Stimulated activated CD4-positive, alpha-beta T cell treated with anti-CD3 and anti-CD28 coated beads, Interleukin-1b, Interleukin-23, amount 100 ng/mL, for 4 hours (primary cell): ENCODE results near the gene ZNF470.

ENCODE experiments used
- DNase-seq, 2 donors: peaks; one replicate each; pipeline ENCODE4 v3.0.0-alpha.2; 2020; ENCODE audit warnings: low read depth in 2 of 2

The ZNF470 gene

DNA sequence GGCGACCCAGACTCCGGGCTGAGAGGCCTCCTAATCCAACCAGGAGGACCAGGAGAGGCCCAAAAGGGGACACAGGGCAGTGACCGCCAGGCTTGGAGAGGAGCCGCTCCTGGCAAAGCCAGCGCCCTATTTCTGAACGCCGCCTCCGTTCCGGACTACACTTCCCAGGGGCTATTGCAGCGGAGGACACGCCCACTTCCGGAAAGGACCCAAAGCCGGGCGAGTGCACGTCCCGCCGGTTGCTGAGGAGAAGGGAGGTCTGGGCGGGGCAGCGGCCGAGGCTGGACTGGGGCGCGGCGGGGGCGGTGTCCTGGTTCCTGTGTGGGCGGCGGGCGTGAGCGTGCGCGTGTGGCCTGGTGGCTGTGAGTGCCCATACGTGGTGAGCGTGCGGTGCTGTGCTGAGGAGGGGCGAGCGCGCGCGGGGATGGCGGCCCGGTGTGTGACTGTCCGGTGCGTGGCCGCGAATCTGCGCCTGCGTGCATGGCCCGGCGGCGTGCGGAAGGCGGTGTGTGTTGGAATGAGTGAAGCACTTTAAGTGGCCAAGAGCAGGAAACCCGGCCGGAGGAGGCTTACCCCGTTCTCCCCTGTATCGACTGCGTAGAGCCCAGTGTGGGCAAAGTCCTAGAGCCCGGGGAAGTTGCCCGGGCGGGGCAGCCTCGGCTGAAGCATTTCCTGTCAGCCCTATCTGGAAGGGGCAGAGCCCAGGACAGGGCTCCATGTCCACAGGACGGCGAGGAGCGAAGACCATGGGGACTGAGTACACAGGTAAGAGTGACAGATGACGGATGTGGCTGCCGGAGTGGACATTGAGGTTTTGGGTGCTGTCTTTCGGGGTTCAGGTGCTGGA is at the start of gene ZNF470:
ZNF470 (plus strand) TSS at position 195 of the 847 bp plus-strand sequence. CDS start 2,844 bp downstream, outside the sequence.
- peak; percentile 69 to 81 for DNase-seq

DNA sequence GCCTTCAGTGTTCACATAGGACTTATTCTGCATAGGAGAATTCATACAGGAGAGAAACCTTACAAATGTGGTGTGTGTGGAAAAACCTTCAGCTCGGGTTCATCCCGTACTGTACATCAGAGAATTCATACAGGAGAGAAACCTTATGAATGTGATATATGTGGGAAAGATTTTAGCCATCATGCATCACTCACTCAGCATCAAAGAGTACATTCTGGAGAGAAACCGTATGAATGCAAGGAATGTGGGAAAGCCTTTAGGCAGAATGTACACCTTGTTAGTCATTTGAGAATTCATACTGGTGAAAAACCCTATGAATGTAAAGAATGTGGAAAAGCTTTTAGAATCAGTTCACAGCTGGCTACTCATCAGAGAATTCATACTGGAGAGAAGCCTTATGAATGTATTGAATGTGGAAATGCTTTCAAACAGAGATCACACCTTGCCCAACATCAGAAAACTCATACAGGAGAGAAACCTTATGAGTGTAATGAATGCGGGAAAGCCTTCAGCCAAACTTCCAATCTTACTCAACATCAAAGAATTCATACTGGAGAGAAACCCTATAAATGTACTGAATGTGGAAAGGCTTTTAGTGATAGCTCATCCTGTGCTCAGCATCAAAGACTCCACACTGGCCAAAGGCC is 41.9 kb upstream of the ZNF470 start:
- no peak for DNase-seq

DNA sequence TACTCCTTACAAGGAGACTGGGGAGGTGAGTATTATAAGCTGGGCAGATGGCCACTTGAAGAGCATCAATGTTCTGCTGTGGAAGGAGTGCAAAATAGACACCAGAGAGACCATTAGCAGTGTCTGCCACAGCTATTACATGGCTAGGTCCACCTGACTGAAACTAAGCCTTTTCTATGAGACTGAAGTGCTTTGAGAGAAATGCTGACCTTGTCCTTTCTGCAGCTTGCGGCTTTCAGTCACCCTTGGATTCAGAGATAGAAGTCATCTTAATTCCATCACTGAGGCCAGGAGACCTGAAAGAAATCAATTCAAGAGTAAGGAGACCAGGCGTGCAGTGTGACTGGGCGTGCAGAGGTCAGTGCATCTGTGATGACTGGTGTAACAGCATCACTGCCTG is 29.8 kb upstream of the ZNF470 start:
- no peak for DNase-seq

DNA sequence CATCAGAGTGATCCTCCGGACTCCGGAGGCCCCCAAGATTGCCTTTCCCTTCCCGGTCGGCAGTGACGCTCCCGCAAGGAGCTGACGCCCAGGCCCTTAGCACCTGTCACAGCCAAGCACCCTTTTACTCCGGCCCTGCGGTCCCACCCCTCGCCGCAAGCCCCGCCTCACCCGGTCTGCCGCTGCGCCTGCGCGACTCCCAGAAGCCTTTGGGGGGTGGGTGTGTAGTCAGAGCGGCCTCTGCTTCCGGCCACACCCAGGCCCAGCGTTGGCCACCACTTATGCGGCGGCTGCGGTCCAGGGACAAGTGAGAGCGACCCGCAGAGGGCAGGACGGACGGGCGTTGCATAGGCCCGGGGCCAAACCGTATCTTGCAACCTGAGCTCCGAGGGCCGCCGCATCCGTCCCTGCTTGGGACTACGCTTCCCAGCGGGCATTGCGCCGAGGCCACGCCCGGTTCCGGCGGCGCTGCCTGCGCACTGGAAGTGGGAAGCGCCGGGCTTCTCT is 29.0 kb upstream of the ZNF470 start:
- DNase-seq: peak; percentile 83 to 84

DNA sequence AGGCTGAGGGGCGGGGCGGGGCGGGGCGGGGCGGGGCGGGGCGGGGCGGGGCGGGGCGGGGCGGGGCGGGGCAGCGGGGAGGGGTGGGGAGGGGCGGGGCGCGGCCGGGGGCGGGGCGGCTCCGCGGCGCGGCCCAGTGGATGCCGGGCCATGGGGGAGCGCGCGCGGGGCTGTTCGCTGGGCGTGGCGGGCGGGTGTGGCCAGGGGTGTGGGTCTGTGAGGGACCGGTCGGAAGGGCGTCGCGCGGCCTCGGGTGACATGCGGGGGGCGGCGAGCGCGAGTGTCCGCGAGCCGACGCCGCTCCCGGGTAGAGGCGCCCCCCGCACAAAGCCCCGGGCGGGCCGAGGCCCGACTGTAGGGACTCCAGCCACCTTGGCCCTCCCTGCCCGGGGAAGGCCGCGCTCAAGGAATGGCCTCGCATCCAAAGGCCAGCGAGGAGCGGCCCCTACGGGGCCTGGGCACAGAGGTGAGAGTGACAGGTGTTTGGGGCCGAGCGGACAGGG is 28.5 kb upstream of the ZNF470 start, which contains the start of gene ZFP28:
ZFP28 (plus strand) TSS at position 188 of the 503 bp plus-strand sequence; CDS start at position 259, 71 bp downstream.
- peak; percentile 56 to 74 for DNase-seq

DNA sequence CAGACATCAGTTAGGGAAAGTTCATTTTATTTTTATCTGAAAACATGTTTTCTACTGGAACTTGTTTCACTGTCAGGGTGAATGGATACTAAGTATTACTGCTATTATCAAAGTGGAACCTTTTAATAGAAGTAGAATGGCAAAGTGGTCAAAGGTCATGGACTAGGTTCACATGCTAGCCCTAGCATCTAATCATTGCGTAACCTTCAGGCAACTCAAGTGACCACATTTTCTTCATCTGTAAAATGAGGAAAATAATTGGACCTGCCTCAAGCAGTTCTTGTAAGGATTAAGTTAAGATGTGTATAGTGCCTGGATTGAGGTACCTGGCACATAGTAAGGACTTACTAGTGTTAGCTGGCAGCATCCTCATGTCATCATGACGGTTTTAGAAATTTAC is 23.5 kb upstream of the ZNF470 start:
- no peak for DNase-seq

DNA sequence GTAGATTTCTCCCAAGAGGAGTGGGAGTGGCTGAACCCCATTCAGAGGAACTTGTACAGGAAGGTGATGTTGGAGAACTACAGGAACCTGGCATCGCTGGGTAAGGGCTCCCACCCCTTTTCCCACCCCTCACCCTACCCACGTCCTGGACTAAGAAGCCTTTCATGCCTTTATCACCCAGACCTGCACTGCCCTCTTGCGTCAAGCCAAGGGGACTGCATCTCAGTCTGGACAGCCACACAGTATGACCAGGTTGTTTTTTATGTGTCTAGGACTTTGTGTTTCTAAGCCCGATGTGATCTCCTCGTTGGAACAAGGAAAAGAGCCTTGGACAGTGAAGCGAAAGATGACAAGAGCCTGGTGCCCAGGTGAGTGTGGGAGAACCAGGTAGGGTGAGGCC is 19.7 kb upstream of the ZNF470 start:
- DNase-seq: no peak

DNA sequence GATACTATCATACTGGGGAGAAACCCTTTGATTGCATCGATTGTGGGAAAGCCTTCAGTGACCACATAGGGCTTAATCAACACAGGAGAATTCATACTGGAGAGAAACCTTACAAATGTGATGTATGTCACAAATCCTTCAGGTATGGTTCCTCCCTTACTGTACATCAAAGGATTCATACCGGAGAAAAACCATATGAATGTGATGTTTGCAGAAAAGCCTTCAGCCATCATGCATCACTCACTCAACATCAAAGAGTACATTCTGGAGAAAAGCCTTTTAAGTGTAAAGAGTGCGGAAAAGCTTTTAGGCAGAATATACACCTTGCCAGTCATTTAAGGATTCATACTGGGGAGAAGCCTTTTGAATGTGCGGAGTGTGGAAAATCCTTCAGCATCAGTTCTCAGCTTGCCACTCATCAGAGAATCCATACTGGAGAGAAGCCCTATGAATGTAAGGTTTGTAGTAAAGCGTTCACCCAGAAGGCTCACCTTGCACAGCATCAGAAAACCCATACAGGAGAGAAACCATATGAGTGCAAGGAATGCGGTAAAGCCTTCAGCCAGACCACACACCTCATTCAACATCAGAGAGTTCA is 12.9 kb upstream of the ZNF470 start:
- no peak for DNase-seq

DNA sequence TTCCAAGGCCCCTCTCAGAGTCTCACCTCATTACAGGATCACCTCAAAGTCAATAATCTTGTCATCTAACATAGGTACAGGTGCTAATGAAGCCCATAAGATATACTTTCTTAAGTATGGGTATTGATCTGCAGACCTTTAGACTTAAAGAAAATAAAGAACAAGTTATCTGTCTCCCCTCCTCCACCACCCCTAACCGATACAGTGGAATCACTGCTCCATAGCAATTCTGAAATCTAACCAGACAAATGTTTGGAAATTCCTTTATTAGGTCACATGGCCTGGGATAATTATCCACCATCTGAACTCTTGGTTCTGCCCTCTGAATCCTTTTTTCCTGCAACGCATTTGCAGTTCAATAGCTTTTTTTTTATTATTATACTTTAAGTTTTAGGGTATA is 4.5 kb upstream of the ZNF470 start:
- DNase-seq: no peak

DNA sequence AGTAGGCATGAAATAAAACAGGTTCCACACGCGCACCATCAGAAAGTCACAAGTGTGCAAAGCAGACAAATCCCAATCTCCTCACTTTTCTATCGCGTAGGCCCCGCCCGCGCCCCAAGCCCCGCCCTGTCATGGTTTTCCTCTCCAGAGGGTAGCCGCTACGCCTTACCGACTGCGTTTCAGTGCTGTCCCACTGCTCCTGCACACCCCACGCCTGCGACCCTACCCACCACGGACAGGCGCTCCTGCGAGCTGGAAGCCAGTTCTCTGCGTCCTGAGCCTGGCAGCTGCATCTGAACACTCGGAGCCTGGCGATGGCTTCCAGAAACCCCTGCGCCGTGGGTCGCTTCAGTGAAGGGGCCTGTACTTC is 379 bp upstream of the ZNF470 start:
- DNase-seq: peak; percentile 13 to 29

DNA sequence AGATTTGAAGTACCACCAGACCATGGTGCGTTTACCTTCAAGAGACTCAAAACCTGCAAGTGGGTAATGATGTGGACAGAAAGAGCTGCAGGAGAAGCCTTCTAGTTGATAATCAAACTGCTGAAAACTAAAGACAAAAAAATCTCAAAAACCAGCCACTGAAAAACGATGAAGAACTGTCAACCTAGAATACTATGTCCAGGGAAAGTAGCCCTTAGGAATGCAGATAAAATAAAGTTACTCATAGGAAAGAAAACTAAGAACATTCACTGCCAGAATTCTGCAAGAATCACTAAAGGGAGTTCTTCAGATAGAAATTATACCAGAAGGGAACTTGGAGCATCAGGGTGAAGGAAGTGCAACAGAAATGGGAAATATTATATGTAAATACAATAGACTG is 5.3 kb downstream of the ZNF470 start:
- no peak for DNase-seq

DNA sequence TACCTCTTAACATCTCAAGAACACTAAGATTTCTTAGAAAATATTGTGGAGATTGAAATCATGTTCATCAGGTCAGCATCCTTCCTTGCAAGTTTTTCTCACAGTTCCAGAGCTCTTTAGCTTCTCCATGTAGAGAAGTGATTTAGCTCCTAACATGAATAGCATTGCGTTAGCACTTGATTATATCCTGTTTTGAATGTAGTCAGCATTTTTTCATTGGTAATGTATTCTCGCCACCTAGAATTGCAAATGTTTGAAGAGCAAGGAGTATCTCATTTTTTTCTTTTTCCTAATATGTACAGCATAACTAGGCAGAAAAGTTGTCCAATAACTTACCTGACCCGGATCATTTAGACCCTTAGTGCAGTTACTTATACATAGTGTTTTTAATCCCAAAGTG is 6.6 kb downstream of the ZNF470 start:
- no peak for DNase-seq

DNA sequence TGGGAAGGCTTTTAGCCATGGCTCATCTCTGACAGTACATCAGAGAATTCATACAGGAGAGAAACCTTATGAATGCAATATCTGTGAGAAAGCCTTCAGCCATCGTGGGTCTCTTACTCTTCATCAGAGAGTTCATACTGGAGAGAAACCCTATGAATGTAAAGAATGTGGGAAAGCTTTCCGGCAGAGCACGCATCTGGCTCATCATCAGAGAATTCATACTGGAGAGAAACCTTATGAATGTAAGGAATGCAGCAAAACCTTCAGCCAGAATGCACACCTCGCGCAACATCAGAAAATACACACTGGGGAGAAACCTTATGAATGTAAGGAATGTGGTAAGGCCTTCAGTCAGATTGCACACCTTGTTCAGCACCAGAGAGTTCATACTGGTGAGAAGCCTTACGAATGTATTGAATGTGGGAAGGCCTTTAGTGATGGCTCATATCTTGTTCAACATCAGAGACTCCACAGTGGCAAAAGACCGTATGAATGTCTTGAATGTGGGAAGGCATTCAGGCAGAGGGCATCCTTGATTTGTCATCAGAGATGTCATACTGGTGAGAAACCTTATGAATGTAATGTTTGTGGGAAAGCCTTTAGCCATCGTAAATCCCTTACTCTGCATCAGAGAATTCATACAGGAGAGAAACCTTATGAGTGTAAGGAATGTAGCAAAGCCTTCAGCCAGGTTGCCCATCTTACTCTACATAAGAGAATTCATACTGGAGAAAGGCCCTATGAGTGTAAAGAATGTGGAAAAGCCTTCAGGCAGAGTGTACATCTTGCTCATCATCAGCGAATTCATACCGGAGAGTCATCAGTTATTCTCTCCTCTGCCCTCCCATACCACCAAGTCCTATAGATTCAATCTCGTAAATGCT is 10.7 kb downstream of the ZNF470 start:
- no peak for DNase-seq

DNA sequence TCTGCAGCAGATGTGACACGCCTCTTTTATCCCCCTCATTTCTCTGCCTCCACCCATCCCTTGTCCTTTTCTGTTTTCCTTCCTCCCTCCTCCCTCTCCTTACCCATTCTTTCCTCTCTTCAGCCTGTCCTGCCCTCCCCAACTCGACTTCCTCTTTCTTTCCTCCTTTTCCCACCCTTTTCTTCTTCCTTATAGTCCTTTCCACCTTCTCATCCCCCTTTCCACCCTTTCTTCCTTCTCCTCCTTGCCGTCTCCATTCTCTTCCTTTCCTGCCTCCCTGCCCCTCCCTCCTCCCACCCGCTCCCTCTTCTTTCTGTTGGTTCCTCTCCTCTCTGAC is 27.1 kb downstream of the ZNF470 start:
- DNase-seq: no peak

DNA sequence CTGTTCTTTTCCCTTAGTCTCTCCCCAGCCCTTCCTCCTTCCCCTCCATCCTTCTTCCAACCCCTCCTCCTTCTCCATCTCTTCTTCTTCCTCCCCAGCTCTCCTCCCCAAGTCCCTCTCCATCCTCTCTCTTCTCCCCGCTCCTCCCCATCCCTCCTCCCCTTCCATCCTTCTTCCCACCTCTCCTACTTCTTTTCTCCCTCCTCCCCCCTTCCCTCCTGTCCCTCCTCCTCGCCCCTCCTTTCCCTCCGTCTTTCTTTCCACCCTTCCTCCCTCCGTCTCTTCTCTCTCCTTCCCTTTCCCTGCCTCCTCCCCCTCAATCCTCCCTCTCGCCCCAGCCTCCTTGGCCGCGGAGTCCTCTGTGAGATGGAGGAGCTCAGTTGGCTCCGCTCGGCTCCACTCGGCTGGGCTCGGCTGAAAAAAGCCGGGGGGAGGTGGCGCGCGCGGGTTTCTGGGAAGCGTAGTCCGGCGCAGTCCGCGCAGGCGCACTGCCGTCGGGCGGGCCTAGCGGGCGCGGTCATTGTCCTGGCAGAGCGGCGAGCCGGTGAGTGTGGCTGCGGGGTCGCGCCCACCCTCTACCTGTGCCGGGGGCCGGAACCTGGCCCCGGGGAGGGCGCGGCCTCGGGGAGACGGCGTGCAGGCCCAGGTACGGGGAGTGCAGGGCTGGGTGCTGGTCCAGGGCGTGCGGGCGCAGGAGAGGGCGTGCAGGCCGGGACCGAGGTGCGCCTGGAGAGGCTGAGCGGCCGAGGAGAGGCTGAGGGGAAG is 27.7 kb downstream of the ZNF470 start, which contains the start of gene ZNF71:
ZNF71 (plus strand) TSS at position 520 of the 765 bp plus-strand sequence. CDS start 6,257 bp downstream, outside the sequence.
- DNase-seq: peak; percentile 82 to 87

DNA sequence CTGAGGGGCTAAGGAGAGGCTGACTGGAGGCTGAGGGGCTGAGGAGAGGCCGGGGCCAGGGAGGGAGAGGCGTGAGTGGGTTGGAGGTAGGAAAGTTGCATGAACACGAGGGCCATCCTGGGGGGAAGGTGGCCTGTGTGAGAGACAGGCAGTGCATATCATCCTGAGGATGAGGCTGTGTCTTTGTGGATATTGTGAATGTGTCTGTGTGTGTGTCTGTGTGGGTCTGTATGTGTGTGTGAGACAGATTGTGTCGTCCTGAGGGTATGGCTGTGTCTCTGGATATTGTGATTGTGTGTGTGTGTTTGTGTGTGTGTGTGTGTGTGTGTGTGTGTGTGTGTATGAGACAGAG is 28.3 kb downstream of the ZNF470 start:
- DNase-seq: no peak

DNA sequence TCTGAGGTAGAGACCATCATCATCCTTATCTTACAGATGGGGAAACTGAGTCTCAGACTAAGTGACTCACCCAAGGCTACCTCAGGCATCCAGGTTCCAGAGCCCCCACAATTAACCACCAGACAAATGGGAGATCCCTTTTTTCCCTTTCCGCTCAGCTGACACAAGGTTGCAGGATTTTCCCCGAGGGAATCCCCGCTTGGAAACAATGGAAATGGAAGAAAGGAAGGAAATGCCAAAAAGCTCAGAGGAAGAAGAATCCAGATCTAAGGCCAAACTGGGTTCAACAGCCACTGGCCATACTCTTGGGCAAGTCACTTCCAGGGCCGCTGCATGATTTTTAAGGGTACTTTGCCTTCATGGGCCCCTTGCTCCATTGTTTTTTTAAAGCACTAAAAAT is 29.4 kb downstream of the ZNF470 start:
- no peak for DNase-seq

DNA sequence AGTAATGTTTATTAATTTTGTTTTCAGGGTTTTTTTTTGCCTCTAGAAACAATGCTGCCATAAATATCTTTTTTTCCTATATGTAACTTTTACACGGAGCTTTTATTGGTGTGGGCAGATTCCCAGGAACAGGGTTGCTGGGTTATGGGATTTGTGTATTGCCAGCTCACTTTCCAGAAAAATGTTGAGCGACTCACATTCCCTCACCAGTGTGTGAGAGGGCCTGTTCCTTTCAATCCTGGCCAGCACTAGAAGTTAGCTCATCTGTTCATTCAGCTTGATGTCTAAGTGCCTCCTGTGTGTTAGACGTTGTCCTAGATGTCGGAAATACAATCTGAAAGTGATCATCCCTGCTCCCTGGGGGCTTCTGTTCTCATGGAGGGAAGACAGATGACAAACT is 30.4 kb downstream of the ZNF470 start:
- no peak for DNase-seq

DNA sequence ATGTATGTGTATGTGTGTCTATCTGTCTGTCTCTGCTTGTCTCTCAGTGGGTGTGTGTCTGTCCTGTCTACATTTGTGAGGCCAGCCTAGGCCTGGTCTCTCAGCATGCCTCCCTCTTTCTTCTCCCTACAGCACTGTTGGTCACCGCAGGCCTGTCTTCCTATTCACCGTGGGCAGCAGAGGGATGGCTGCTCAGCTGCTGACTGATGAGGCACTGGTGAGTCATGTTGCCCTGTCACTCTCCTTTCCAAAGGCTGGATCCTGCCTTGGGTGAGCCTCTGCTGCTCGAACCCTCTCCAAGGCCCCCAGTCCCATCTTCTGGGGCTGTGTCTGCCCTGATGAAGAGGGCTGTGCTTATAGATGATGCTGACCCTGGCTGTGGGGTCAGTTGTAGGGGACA is 34.1 kb downstream of the ZNF470 start:
- DNase-seq: no peak

DNA sequence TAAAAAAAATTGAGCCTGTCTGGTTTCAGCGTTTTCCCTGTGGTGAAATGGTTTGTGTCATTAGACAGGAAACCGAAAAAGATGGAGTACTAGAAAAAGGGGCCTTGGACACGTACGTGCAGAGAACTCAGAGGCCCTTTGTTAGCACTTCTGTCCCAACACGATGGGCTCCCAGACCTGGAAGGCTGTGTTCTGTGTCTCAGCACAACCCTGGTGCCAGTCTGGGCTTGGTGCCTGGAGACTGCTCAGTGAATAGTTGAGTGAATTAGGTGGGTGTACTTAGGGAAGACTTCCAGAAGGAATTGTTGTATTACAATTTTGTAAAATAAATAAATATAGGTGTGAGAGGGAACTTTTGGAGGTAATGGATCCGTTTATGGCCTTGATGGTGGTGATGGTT is 36.6 kb downstream of the ZNF470 start:
- DNase-seq: no peak
